HepG2 (cell line): ENCODE data around the gene TMC4. TPM values are rescaled to one million over a fixed set of nuclear protein-coding genes. Genes with fewer than 3 reads are reported as not detected.

Experiments used
- ATAC-seq: fragments of 200-7000 bp; cut with Tn5 transposase; 3 replicates; pipeline ENCODE4 v1.9.1; 2020; ENCODE audit warnings: mild to moderate bottlenecking, moderate library complexity
- BruUV-seq: library from RNA; stranded (reverse); fragments of 400-500 nt; replicated peaks from 2 replicates; lab custom pipeline; 2021; lab: Mats Ljungman, UMichigan
- CTCF ChIA-PET: fragments of 300-600 bp; formaldehyde crosslinking; extraction: SDS; loops from one replicate; lab custom pipeline; 2021; ENCODE audit warnings: low total read pairs, inconsistent platforms, low intra/inter-chr PET ratio; lab: Yijun Ruan, JAX
- POLR2A ChIA-PET: fragments of 350-600 bp; sonication (Branson Sonifier 250); formaldehyde crosslinking; loops from one replicate; lab custom pipeline; 2020; ENCODE audit warnings: antibody characterized with exemption, inconsistent platforms; lab: Yijun Ruan, JAX
- DNase-seq: peaks from one replicate; pipeline ENCODE4 v3.0.0-alpha.2; 2015; ENCODE audit warnings: low spot score
- FAIRE-seq: peaks from 3 replicates; lab custom pipeline; 2011; peaks lifted over from hg19 to GRCh38; lab: Jason Lieb, UNC
- H2AFZ ChIP-seq: one replicate; pipeline ENCODE4 v1.6.1; 2011; ENCODE audit warnings: low read length, inconsistent platforms
- H3K27ac ChIP-seq: fragments of 300-600 bp; 3 replicates; pipeline ENCODE4 v1.8.0; 2011; ENCODE audit warnings: mixed run types, mild to moderate bottlenecking, mixed read lengths, low read length, inconsistent platforms; ENCODE audit not compliant: insufficient read depth; ENCODE audit errors: extremely low read length
- H3K27me3 ChIP-seq, 2 experiments: fragments of 200-600 bp in 1 of 2; 2 replicates in 1 of 2; 3 replicates in 1 of 2; pipeline versions ENCODE4 v1.6.0 to v1.8.0; 2011; ENCODE audit warnings: low read length in 2 of 2, mild to moderate bottlenecking in 2 of 2, moderate library complexity in 2 of 2, inconsistent platforms in 1 of 2; ENCODE audit not compliant: insufficient read depth in 2 of 2, control insufficient read depth in 1 of 2
- H3K36me3 ChIP-seq, 2 experiments: fragments of 200-600 bp in 1 of 2; replicated peaks in 1 of 2; 2 replicates in 1 of 2; 3 replicates in 1 of 2; pipeline versions ENCODE4 v1.5.1 to v1.8.0; 2011; ENCODE audit warnings: low read length in 2 of 2, inconsistent platforms in 1 of 2; ENCODE audit not compliant: insufficient read depth in 2 of 2, control insufficient read depth in 1 of 2
- H3K4me1 ChIP-seq: 2 replicates; pipeline ENCODE4 v1.5.1; 2012; ENCODE audit warnings: low read length, inconsistent platforms; ENCODE audit not compliant: insufficient read depth
- H3K4me2 ChIP-seq: 2 replicates; pipeline ENCODE4 v1.6.0; 2011; ENCODE audit warnings: low read depth, low read length, inconsistent platforms
- H3K4me3 ChIP-seq, 3 experiments: fragments of 200-600 bp in 1 of 3; sonication (generic), shearing (Covaris generic) in 1 of 3; replicated peaks in 1 of 3; 2 replicates each; pipeline ENCODE4 v1.5.1; 2011 to 2016; ENCODE audit warnings: low read length in 3 of 3, inconsistent platforms in 2 of 3, low read depth in 2 of 3, mild to moderate bottlenecking in 2 of 3, control low read depth in 1 of 3, mixed read lengths in 1 of 3; ENCODE audit not compliant: insufficient read depth in 1 of 3
- H3K79me2 ChIP-seq: one replicate; pipeline ENCODE4 v1.6.1; 2011; ENCODE audit warnings: low read length, inconsistent platforms; ENCODE audit not compliant: insufficient read depth
- H3K9ac ChIP-seq: 2 replicates; pipeline ENCODE4 v1.6.0; 2011; ENCODE audit warnings: mild to moderate bottlenecking, low read depth, low read length, inconsistent platforms; ENCODE audit not compliant: insufficient read depth
- H3K9me3 ChIP-seq: 2 replicates; pipeline ENCODE4 v1.5.1; 2012; ENCODE audit warnings: mild to moderate bottlenecking, low read length
- H4K20me1 ChIP-seq: 2 replicates; pipeline ENCODE4 v1.6.0; 2011; ENCODE audit warnings: inconsistent platforms, mild to moderate bottlenecking, low read length, moderate library complexity; ENCODE audit not compliant: insufficient read depth
- ARHGAP35 ChIP-seq: sonication (generic); formaldehyde crosslinking; IDR thresholded peaks from 2 replicates; pipeline ENCODE4 v1.9.0; 2022; ENCODE audit warnings: mild to moderate bottlenecking, inconsistent platforms, moderate library complexity, missing genetic modification reagents, borderline replicate concordance
- FOXA3 ChIP-seq: IDR thresholded peaks from 2 replicates; pipeline ENCODE4 v1.6.1; 2016; ENCODE audit warnings: missing genetic modification reagents, missing compliant biosample characterization
- KDM5B ChIP-seq: sonication (generic); formaldehyde crosslinking; IDR thresholded peaks from 2 replicates; pipeline ENCODE4 v1.4.0; 2020; ENCODE audit warnings: missing genetic modification reagents, mild to moderate bottlenecking, borderline replicate concordance
- MED1 ChIP-seq: sonication (generic); formaldehyde crosslinking; IDR thresholded peaks from 2 replicates; pipeline ENCODE4 v1.4.0; 2020; ENCODE audit warnings: missing genetic modification reagents
- NFYC ChIP-seq: IDR thresholded peaks from 2 replicates; pipeline ENCODE4 v1.6.1; 2016; ENCODE audit warnings: missing genetic modification reagents, missing compliant biosample characterization
- NR2F2 ChIP-seq: IDR thresholded peaks from 2 replicates; pipeline ENCODE4 v1.6.1; 2012; ENCODE audit warnings: low read depth, inconsistent platforms, borderline replicate concordance
- SCMH1 ChIP-seq: sonication (generic); formaldehyde crosslinking; IDR thresholded peaks from 2 replicates; pipeline ENCODE4 v1.9.0; 2021; ENCODE audit warnings: missing genetic modification reagents, mild to moderate bottlenecking, borderline replicate concordance
- ZNF546 ChIP-seq: sonication (generic); formaldehyde crosslinking; conservative IDR thresholded peaks from 2 replicates; pipeline ENCODE4 v1.8.1; 2023; ENCODE audit warnings: mild to moderate bottlenecking, missing genetic modification reagents
- ZNF558 ChIP-seq: sonication (generic); formaldehyde crosslinking; IDR thresholded peaks from 2 replicates; pipeline ENCODE4 v1.9.0; 2022; ENCODE audit warnings: mild to moderate bottlenecking, missing genetic modification reagents, borderline replicate concordance
- ZNF607 ChIP-seq: sonication (generic); formaldehyde crosslinking; IDR thresholded peaks from 2 replicates; pipeline ENCODE4 v1.5.1; 2020; ENCODE audit warnings: missing genetic modification reagents, mild to moderate bottlenecking, borderline replicate concordance
- ZNF772 ChIP-seq: sonication (generic); formaldehyde crosslinking; IDR thresholded peaks from 2 replicates; pipeline ENCODE4 v1.5.0; 2020; ENCODE audit warnings: mild to moderate bottlenecking, missing genetic modification reagents
- ZSCAN9 ChIP-seq: IDR thresholded peaks from 2 replicates; pipeline ENCODE4 v1.6.1; 2016; ENCODE audit warnings: borderline replicate concordance
- WGBS: methylation state at CpG from one replicate; pipeline ENCODE4 v1.1.6; 2017; ENCODE audit warnings: low lambda C conversion rate; 5-methylcytosine and 5-hydroxymethylcytosine counted together
- in situ Hi-C: cut with HindIII; loops from 2 replicates; pipeline ENCODE4 v1.10.0; 2017; ENCODE audit warnings: low pct_unique_long_range_greater_than_20kb; ENCODE audit not compliant: extremely low pct_ligation_motif_present
- intact Hi-C: fragments of 100-400 bp; cut with micrococcal nuclease; formaldehyde crosslinking; loops from one replicate; pipeline ENCODE4 v1.10.0; 2022; ENCODE audit not compliant: unreplicated experiment
- polyA plus RNA-seq, 8 experiments: library from polyadenylated mRNA; depleted of rRNA in 3 of 8; stranded (reverse) in 7 of 8; unstranded in 1 of 8; fragments of >200 nt; fragmentation: Illumina TruSeq in 4 of 8; extraction: Trizol in 4 of 8; gene quantifications; 2 replicates each; pipeline versions ENCODE4 v1.2.1 to v1.2.3, GENCODE V29; 2011 to 2016; ENCODE audit warnings: low read depth in 4 of 8, missing spikeins in 1 of 8, mixed read lengths in 1 of 8; ENCODE audit not compliant: insufficient read depth in 1 of 8
- total RNA-seq, 5 experiments: library from RNA; depleted of rRNA; stranded (reverse); fragments of >200 nt; fragmentation: Illumina TruSeq; extraction: Trizol; gene quantifications; 2 replicates each; pipeline ENCODE4 v1.2.3, GENCODE V29; 2016; ENCODE audit warnings: low read depth in 1 of 5
- TF ChIP-seq, protein P1 (sequence below): sonication (generic); formaldehyde crosslinking; IDR thresholded peaks from 2 replicates; pipeline ENCODE4 v1.9.0; 2021; ENCODE audit warnings: missing genetic modification reagents, borderline replicate concordance
- TF ChIP-seq, protein P2 (sequence below): sonication (generic); formaldehyde crosslinking; IDR thresholded peaks from 2 replicates; pipeline ENCODE4 v1.9.0; 2021; ENCODE audit warnings: missing genetic modification reagents, borderline replicate concordance
- TF ChIP-seq, protein P3 (sequence below): sonication (generic); formaldehyde crosslinking; IDR thresholded peaks from 2 replicates; pipeline ENCODE4 v1.4.0; 2020; ENCODE audit warnings: missing genetic modification reagents

Gene TMC4
- total and polyA plus RNA-seq, 2 of the 13 experiments (the other 11 are each of a cell fraction or from before 2014, with no cell fraction given), result 0.13 to 0.24 TPM

DNA sequence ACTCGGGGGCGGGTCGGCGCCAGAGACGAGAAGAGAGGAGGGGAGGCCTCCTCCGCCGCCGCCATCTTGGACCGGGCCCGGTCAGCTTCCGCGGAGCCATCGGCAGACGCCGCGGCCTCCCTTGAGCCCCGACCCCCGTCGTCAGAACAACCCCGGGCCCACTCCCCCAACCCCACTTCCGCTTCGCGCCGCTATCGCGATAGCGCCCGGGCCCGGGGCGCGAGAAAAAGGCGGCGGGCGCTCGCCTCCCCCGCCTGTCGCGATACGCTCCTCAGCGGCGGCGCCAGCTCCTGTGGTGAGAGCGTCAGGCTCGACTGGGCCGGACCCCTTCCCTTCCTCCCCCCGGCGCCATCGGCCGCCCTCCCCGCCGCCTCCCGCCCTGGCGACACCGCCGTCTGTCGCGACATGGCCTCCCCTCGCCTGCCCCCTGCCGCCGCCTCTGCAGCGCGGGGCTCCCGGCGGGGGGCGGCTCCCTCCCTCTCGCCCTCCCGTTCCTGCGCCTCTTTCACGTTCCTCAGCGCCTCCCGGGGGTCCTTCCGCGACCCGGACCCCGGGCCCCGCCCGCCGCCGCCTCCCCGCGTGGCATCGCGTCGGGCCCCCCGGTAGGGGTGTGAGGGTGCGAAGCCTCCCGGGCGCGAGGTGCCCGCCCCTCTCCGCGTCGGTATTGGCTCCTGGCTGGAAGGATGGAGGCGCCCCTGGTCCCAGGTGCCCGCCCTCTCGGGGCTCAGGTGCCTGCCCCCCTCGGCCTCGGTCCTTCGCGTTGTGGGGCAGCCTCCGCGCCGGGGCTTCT lies 35.1 kb downstream of the TMC4 start, which contains the start of gene CNOT3 (continued):
- TF ChIP-seq ZNF607 (CRISPR knock-in tag) (peak; percentile 69; the same call in 1 of the 2 replicates), ZNF546 (CRISPR knock-in tag) (0 out of 2 replicates have a peak, but pooled peaks have one; percentile 57), KDM5B (CRISPR knock-in tag) (peak; percentile 76)
- TF ChIP-seq, all 625 proteins: peak for 93

DNA sequence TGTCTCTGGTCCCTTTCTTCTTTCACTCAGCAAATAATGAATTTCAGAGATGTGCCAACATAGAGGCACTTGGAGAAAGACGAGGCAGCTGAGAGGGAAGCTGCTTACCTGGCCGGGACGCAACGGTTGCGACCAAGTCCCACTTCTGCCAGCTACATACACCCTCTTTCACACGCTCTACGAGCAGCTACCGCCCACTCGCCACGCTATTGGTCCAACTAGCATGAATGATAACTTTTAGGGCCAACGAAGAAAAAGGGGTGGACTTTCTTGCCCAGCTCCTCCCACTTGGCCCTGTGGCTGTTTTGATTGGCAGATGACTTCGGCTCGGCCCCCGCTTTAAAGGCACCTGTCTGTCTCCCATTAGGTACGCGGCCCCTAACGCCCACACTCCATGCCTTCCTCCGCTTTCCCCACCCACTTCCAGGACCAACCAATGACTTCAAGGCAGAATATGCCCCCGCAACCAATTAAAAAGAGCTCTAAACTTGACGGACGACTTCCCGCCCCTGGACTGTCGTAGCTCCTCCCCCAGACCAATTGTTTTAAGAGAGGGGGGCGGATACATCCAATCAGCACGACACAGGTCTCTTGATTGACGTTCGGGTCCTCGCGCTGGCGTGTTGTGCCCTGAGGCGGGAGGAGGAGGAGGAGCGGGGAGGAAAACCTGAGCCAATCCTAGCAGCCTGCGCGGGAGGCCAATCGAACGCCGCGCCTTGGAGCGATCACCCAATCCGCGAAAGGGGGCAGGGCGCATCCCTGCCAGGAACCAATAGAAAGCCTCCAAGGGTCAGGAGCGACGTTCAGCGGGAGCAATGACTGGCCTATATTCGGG lies 35.9 kb downstream of the TMC4 start:
- peaks cover 8% of the 10 kb centered on the region; the same call in 1 of the 2 replicates for H4K20me1 ChIP-seq
- H3K9me3 ChIP-seq, result peaks cover 5% of the 10 kb centered on the region
- WGBS, result 0% methylated on average over 28 of the region's 46 CpGs
- POLR2A ChIA-PET, result interaction anchor here (0.7 to 2.8 kb wide), 27 partner anchors 10 to 978 kb away, joined by 3 to 73 read pairs (median 5); partner anchors contain the start of genes LENG1, LENG8, LENG9 and MBOAT7
- H3K27me3 ChIP-seq, result no peaks in the 10 kb centered on the region; a peak in 1 of 5 replicates
- peaks cover 37% of the 10 kb centered on the region for H3K79me2 ChIP-seq
- CTCF ChIA-PET, result no interaction called here
- H3K4me3 ChIP-seq, result peak overlapping the region; percentile 62 to 86 (median 82)
- BruUV-seq, result no TSS peak
- peaks cover 42% of the 10 kb centered on the region for H3K4me1 ChIP-seq
- peak overlapping the region; percentile 97 for H3K9ac ChIP-seq
- peaks cover 12 to 25% of the 10 kb centered on the region in 2 experiments for H3K36me3 ChIP-seq
- in situ Hi-C loops, result no loop called here
- DNase-seq (peak; percentile 100), FAIRE-seq (peak; percentile 98), ATAC-seq (peak; percentile 88)
- H3K4me2 ChIP-seq, result peak overlapping the region; percentile 94
- intact Hi-C loops, result loop anchor here (5.0 kb wide), 1 partner anchor 65 kb away; the partner anchor contains the start of gene RPS9
- peak overlapping the region; percentile 72 for H2AFZ ChIP-seq
- peak overlapping the region; percentile 88 for H3K27ac ChIP-seq
- no peak for TF ChIP-seq FOXA3
- no peak for TF ChIP-seq SCMH1 (CRISPR knock-in tag)
- TF ChIP-seq NR2F2, result no peak
- 0 out of 2 replicates have a peak, but pooled peaks have one; percentile 9 for TF ChIP-seq ZNF772 (CRISPR knock-in tag)
- peak; percentile 94 for TF ChIP-seq NFYC (CRISPR knock-in tag)
- TF ChIP-seq MED1 (CRISPR knock-in tag), result peak; percentile 27; the same call in 1 of the 2 replicates
- TF ChIP-seq, protein P1, sequence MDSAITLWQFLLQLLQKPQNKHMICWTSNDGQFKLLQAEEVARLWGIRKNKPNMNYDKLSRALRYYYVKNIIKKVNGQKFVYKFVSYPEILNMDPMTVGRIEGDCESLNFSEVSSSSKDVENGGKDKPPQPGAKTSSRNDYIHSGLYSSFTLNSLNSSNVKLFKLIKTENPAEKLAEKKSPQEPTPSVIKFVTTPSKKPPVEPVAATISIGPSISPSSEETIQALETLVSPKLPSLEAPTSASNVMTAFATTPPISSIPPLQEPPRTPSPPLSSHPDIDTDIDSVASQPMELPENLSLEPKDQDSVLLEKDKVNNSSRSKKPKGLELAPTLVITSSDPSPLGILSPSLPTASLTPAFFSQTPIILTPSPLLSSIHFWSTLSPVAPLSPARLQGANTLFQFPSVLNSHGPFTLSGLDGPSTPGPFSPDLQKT, result no peak
- no peak for TF ChIP-seq ARHGAP35 (CRISPR knock-in tag)
- 0 out of 2 replicates have a peak, but pooled peaks have one; percentile 12 for TF ChIP-seq ZSCAN9 (CRISPR knock-in tag)
- TF ChIP-seq ZNF558, result no peak
- TF ChIP-seq, protein P2, sequence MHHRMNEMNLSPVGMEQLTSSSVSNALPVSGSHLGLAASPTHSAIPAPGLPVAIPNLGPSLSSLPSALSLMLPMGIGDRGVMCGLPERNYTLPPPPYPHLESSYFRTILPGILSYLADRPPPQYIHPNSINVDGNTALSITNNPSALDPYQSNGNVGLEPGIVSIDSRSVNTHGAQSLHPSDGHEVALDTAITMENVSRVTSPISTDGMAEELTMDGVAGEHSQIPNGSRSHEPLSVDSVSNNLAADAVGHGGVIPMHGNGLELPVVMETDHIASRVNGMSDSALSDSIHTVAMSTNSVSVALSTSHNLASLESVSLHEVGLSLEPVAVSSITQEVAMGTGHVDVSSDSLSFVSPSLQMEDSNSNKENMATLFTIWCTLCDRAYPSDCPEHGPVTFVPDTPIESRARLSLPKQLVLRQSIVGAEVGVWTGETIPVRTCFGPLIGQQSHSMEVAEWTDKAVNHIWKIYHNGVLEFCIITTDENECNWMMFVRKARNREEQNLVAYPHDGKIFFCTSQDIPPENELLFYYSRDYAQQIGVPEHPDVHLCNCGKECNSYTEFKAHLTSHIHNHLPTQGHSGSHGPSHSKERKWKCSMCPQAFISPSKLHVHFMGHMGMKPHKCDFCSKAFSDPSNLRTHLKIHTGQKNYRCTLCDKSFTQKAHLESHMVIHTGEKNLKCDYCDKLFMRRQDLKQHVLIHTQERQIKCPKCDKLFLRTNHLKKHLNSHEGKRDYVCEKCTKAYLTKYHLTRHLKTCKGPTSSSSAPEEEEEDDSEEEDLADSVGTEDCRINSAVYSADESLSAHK, result no peak
- TF ChIP-seq, protein P3, sequence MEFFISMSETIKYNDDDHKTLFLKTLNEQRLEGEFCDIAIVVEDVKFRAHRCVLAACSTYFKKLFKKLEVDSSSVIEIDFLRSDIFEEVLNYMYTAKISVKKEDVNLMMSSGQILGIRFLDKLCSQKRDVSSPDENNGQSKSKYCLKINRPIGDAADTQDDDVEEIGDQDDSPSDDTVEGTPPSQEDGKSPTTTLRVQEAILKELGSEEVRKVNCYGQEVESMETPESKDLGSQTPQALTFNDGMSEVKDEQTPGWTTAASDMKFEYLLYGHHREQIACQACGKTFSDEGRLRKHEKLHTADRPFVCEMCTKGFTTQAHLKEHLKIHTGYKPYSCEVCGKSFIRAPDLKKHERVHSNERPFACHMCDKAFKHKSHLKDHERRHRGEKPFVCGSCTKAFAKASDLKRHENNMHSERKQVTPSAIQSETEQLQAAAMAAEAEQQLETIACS, result no peak
